Measurements from ENCODE around the gene CHST7. TPM values are rescaled to one million over a fixed set of nuclear protein-coding genes. Genes with fewer than 3 reads are reported as not detected.

The CHST7 gene
- total RNA-seq, 1 experiment from 2014 or later, result 17.1 TPM

DNA sequence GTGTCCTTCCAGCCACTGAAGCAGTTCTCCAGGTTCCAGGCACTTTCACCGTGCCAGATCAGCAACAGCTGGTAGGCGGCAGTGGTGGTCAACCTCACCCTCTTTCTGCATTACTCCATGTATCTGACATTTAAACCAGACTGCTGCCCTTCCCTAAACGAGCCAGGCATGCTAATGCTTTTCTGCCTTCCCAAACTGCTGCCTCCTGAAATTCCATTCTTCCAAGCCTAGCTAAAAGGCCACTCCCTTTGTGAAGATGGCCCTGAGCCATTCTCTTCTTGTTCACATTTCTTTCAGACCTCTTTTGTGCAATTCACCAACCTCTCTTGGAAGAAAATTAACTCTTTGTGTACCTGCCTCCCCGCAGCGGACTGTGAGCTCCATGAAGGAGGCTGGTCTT, 73.7 kb downstream of the CHST7 start:
- Histone ChIP-seq H2BK15ac (ENCODE audit: low read depth, low read length) (no peak overlapping the region), H3K9ac (ENCODE audit: extremely low read depth, insufficient read length, low read length) (no peak overlapping the region), H3K4me2 (ENCODE audit: insufficient read depth, insufficient read length, low read length) (no peak overlapping the region), H3K56ac (ENCODE audit: insufficient read length, low read depth, low read length) (no peak overlapping the region), H3K79me2 (ENCODE audit: insufficient read depth, low read length) (no peaks in the 10 kb centered on the region), H4K5ac (ENCODE audit: insufficient read length, low read depth, low read length) (no peak overlapping the region), H3K23ac (ENCODE audit: insufficient read length, low read depth, low read length) (no peak overlapping the region), H3K23me2 (ENCODE audit: insufficient read length, low read depth, low read length, poor library complexity, severe bottlenecking) (no peaks in the 10 kb centered on the region), H2BK120ac (ENCODE audit: low read depth, low read length, poor library complexity, severe bottlenecking) (no peak overlapping the region), H3K18ac (ENCODE audit: insufficient read length, low read depth, low read length) (no peak overlapping the region), H3K9me3 (ENCODE audit: control insufficient read depth, low read depth, low read length) (peaks cover 18% of the 10 kb centered on the region), H2BK12ac (ENCODE audit: insufficient read length, low read depth, low read length) (no peak overlapping the region), H3T11ph (ENCODE audit: low read length) (no peak overlapping the region), H3K27me3 (ENCODE audit: insufficient read depth, low read length) (no peaks in the 10 kb centered on the region), H4K20me1 (ENCODE audit: control insufficient read depth, insufficient read depth, insufficient read length) (no peaks in the 10 kb centered on the region), H2AK5ac (ENCODE audit: insufficient read length, low read length) (no peak overlapping the region), H2BK20ac (ENCODE audit: low read depth, low read length, poor library complexity, severe bottlenecking) (no peak overlapping the region), H4K8ac (replicated peaks; ENCODE audit: insufficient read length, low read depth, low read length) (no peak overlapping the region), H2BK5ac (ENCODE audit: insufficient read length, low read length) (no peak overlapping the region), H3K14ac (ENCODE audit: insufficient read depth, low read length) (no peak overlapping the region), H3K4me1 (ENCODE audit: insufficient read depth, low read length) (peaks cover 5% of the 10 kb centered on the region; the same call in 1 of the 2 replicates), H3K27ac (ENCODE audit: insufficient read length, low read depth, low read length) (no peak overlapping the region), H2AFZ (ENCODE audit: low read length) (no peak overlapping the region), H3K79me1 (ENCODE audit: insufficient read depth, low read depth, low read length, poor library complexity, severe bottlenecking) (no peaks in the 10 kb centered on the region), H4K91ac (ENCODE audit: insufficient read length, low read depth, low read length) (no peak overlapping the region), H3K4ac (ENCODE audit: low read depth, low read length) (no peak overlapping the region)
- WGBS (ENCODE audit: extremely low coverage, insufficient read length, low lambda C conversion rate), result no CpG with 5 or more reads among the region's 5 CpGs
- Mint-ChIP-seq H3K36me3 (ENCODE audit: insufficient read depth in 1 of 3, low read depth in 3 of 3) (peaks cover 11 to 37% (median 30%) of the 10 kb centered on the region in 3 experiments), H3K4me1 (peaks cover 43 to 44% of the 10 kb centered on the region in 2 experiments), H3K9me3 (peaks cover 72 to 73% of the 10 kb centered on the region in 2 experiments), H3K27ac (peak overlapping the region in 2 of 3 experiments; percentile 73 to 79; a peak in 4 of 7 replicates), H3K4me3 (no peak overlapping the region), H3K27me3 (ENCODE audit: low read depth) (no peaks in the 10 kb centered on the region)
- DNase-seq, result no peak
- TF ChIP-seq, protein P1, sequence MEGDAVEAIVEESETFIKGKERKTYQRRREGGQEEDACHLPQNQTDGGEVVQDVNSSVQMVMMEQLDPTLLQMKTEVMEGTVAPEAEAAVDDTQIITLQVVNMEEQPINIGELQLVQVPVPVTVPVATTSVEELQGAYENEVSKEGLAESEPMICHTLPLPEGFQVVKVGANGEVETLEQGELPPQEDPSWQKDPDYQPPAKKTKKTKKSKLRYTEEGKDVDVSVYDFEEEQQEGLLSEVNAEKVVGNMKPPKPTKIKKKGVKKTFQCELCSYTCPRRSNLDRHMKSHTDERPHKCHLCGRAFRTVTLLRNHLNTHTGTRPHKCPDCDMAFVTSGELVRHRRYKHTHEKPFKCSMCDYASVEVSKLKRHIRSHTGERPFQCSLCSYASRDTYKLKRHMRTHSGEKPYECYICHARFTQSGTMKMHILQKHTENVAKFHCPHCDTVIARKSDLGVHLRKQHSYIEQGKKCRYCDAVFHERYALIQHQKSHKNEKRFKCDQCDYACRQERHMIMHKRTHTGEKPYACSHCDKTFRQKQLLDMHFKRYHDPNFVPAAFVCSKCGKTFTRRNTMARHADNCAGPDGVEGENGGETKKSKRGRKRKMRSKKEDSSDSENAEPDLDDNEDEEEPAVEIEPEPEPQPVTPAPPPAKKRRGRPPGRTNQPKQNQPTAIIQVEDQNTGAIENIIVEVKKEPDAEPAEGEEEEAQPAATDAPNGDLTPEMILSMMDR (conservative IDR thresholded peaks at IDR 0.05), result no peak

Other genes with a start within 250 kb of the CHST7 start
- gene ZNF674, start 28.3 kb upstream of the CHST7 start, total RNA-seq (2021), result 7.9 and 10.1 TPM in 2 replicates
- gene SLC9A7, start 185.4 kb downstream of the CHST7 start, total RNA-seq (2021), result 5.6 and 5.9 TPM in 2 replicates

Measured in H9 (cell line).